GM18517 (cell line): ENCODE data around the gene PERCC1.

ENCODE experiments used
- ATAC-seq: cut with Tn5 transposase; IDR thresholded peaks from one replicate; pipeline ENCODE4 v1.9.1; 2021; ENCODE audit warnings: mild to moderate bottlenecking, moderate library complexity; ENCODE audit not compliant: unreplicated experiment

PERCC1 gene

GRCh38 chr16:1430759-1431496 lies at the start of gene PERCC1:
PERCC1 (plus strand) TSS chr16:1431078; CDS start chr16:1432594, 1,516 bp downstream.
- ATAC-seq: no peak

- ATAC-seq: no peak
Observed at GRCh38 chr16:1381612-1382406, 49.1 kb upstream of the PERCC1 start.

GRCh38 chr16:1383556-1383955 lies 47.3 kb upstream of the PERCC1 start:
- ATAC-seq: no peak

GRCh38 chr16:1385232-1385631 lies 45.6 kb upstream of the PERCC1 start:
- no peak for ATAC-seq

- ATAC-seq: no peak
Observed at GRCh38 chr16:1387331-1387730, 43.5 kb upstream of the PERCC1 start.

GRCh38 chr16:1389762-1390161 lies 41.1 kb upstream of the PERCC1 start:
- ATAC-seq: no peak

- no peak for ATAC-seq
Observed at GRCh38 chr16:1390239-1390779, 40.6 kb upstream of the PERCC1 start.

GRCh38 chr16:1392826-1393225 lies 38.1 kb upstream of the PERCC1 start:
- ATAC-seq: no peak

- no peak for ATAC-seq
Observed at GRCh38 chr16:1393613-1394176, 37.2 kb upstream of the PERCC1 start.

GRCh38 chr16:1394367-1394951 lies 36.4 kb upstream of the PERCC1 start:
- no peak for ATAC-seq

GRCh38 chr16:1395444-1396031 lies 35.3 kb upstream of the PERCC1 start:
- no peak for ATAC-seq

GRCh38 chr16:1397779-1398178 lies 33.1 kb upstream of the PERCC1 start:
- ATAC-seq: no peak

GRCh38 chr16:1398351-1398750 lies 32.5 kb upstream of the PERCC1 start:
- no peak for ATAC-seq

- no peak for ATAC-seq
Observed at GRCh38 chr16:1398826-1399581, 31.9 kb upstream of the PERCC1 start.

GRCh38 chr16:1401061-1401757 lies 29.7 kb upstream of the PERCC1 start:
- ATAC-seq: no peak

- no peak for ATAC-seq
Observed at GRCh38 chr16:1401758-1402154, 29.1 kb upstream of the PERCC1 start.

- ATAC-seq: no peak
Observed at GRCh38 chr16:1403036-1403435, 27.8 kb upstream of the PERCC1 start.

- no peak for ATAC-seq
Observed at GRCh38 chr16:1403733-1404132, 27.1 kb upstream of the PERCC1 start.

GRCh38 chr16:1407753-1408152 lies 23.1 kb upstream of the PERCC1 start:
- ATAC-seq: peak; percentile 17
